ENCODE measurements around the gene MRPL54.

The MRPL54 gene

GRCh38 chr19:3762501-3763459 lies at the start of gene MRPL54:
Gene MRPL54 (plus strand): TSS chr19:3762682. CDS start chr19:3762701, 19 bp downstream.
- peak; percentile 98 for DNase-seq

GRCh38 chr19:3716147-3716668 lies 46.3 kb upstream of the MRPL54 start:
- no peak for DNase-seq

- DNase-seq = no peak
These were observed 42.6 kb upstream of the MRPL54 start for GRCh38 chr19:3719868-3720267.

DNA sequence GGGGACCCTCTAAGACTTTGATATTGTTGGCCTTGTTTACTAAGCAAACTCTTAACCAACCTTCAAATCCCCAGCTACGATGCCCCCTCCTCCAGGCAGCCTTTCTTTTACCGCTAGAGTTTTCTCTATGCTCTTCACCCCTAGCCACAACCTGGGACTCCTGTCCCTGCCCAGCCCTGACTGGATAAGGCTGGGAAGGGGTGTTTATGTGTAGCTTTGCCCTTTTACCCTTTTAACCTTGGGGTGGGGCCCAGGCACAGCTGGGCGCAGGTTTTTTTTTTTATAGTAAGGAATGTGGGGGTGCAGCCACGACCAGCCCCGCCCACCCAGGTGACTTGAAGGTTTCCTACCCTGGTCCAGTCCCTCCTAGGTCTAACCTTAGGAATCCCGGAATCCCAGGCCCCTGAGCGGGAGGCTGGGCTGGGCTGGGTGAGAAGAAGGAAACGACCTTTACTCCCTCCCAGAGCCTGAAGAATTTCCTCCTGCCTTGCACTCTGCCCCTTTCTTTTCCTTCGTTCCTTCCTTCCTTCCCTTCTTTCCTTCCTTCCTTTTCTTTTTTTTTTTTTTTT lies 42.0 kb upstream of the MRPL54 start:
- DNase-seq = no peak

- DNase-seq = no peak
These were observed 41.2 kb upstream of the MRPL54 start for GRCh38 chr19:3721131-3721886.

GRCh38 chr19:3721887-3722442 lies 40.5 kb upstream of the MRPL54 start:
- no peak for DNase-seq

- DNase-seq = no peak
These were observed 39.9 kb upstream of the MRPL54 start for GRCh38 chr19:3722443-3723109.

GRCh38 chr19:3723110-3723488 lies 39.4 kb upstream of the MRPL54 start:
- no peak for DNase-seq

- DNase-seq = no peak
These were observed 38.6 kb upstream of the MRPL54 start for GRCh38 chr19:3723883-3724282.

GRCh38 chr19:3725121-3725520 lies 37.4 kb upstream of the MRPL54 start:
- DNase-seq = no peak

DNA sequence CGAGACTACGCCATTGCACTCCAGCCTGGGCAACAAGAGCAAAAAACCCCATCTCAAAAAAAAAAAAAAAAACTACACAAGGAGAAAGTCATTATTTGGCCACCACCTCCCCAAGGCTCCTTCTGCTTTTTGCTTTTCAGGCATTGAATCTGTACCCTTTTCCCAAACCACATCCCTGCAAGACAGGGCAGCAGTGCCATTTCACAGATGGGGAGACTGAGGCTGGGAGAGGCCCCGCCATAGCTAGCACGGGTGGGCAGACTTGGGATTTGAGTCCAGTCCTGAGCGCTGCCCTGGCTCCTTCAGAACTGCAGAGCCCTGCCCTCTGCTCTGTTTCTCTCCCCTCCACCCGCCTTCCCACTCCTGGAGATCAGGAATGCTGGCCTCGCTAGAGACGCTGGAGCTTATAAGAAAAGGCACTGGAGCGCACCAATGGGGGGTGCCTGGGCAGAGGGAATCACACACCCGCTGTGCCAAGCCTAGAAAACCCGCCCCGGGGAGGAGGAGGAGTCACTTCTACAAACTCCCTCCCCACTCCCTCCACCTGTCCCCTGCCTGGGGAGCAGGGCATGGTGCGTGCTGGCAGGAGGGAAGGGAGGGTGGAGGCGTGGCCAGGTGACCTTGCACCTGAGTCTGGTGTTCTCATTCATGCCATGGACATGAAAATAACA lies 36.7 kb upstream of the MRPL54 start:
- DNase-seq = no peak

- DNase-seq = no peak
These were observed 32.0 kb upstream of the MRPL54 start for GRCh38 chr19:3730457-3730958.

DNA sequence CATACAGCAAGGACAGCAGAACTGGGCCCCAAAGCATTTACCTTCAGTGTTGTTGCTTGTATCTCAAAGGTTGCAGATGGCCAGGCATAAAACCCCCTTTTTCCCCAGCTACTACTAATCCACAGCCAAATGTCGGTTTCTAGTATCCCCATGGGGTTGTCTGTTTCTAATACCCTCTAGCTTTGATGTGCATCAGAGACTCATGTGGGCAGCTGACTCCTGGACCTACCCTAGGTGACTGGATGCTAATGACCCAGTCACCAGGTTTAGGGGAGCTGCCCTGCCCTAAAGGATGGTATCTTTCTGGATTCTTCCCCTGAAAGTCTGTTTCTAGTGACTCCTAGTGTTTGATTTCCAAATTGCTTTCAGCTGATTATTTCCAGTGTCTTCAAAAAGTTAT lies 30.4 kb upstream of the MRPL54 start:
- no peak for DNase-seq

- no peak for DNase-seq
These were observed 28.8 kb upstream of the MRPL54 start for GRCh38 chr19:3733549-3734309.

GRCh38 chr19:3734310-3734600 lies 28.2 kb upstream of the MRPL54 start:
- no peak for DNase-seq

DNA sequence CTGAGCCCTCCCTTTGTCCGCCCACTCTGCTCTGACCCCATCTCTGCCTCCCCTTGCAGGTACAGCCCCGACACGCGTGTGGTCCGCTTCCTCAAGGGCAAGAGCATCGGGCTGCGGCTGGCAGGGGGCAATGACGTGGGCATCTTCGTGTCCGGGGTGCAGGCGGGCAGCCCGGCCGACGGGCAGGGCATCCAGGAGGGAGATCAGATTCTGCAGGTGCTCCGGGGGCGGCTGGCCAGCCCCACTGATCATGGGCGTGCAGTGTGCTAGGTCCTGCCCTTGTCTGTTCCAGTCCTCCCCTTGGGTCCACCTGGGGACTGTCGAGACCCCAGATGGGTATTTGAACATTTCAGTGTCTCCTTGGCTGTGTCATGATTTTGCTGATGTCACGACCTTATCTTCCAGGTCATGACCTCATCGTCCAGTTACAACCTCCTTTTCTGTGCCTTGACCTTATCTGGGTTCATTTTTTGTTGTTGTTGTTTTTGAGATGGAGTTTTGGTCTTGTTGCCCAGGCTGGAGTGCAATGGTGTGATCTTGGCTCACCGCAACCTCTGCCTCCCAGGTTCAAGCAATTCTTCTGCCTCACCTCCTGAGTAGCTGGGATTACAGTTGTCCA lies 26.3 kb upstream of the MRPL54 start:
- no peak for DNase-seq

DNA sequence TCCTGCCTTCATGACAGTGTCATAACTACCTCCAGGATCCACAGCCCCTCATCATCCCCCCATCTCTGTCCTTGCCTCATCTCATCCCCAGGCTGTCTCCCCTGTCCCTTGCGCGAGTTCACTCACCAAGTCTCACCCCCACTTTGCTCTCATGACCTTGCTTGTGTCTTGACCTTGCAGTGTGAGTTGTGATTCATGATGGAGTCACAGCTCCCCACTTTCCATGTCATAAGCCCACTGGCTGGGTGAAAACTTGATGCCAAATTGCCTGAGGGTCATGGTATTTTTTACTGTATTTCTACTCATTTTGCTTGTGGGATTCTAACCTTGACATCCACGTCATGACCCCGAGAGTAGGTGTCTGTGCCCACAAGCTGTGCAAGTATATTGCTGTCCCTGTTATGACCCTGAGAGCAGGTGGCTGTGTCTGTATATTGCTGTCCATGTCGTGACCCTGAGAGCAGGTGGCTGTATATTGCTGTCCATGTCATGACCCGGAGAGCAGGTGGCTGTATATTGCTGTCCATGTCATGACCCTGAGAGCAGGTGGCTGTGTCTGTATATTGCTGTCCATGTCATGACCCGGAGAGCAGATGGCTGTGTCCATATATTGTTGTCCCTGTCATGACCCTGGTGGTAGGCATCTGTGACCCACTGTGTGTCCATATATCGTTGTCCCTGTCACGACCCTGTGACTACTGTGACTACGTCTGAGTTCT lies 24.8 kb upstream of the MRPL54 start:
- no peak for DNase-seq

DNA sequence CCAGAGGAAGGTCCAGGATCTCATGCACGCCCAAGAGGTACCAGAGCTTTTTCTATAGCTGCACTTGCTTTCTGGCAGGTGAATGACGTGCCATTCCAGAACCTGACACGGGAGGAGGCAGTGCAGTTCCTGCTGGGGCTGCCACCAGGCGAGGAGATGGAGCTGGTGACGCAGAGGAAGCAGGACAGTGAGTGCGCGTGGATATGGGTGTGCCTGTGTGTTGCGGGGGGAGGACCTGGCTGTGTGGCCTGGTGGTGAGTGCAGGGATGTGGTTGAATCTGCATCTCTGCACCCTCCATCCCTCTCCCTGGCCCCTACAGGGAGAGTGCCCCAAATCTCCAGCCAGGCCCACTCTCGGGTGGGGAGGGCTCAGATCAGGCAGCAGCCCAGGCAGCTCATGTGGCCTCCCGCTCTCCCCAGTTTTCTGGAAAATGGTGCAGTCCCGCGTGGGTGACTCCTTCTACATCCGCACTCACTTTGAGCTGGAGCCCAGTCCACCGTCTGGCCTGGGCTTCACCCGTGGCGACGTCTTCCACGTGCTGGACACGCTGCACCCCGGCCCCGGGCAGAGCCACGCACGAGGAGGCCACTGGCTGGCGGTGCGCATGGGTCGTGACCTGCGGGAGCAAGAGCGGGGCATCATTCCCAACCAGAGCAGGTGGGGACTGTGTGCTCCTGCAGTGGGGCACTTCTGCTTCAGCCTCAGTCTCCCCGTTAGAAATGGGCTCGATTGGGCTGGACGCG lies 23.8 kb upstream of the MRPL54 start:
- no peak for DNase-seq

DNA sequence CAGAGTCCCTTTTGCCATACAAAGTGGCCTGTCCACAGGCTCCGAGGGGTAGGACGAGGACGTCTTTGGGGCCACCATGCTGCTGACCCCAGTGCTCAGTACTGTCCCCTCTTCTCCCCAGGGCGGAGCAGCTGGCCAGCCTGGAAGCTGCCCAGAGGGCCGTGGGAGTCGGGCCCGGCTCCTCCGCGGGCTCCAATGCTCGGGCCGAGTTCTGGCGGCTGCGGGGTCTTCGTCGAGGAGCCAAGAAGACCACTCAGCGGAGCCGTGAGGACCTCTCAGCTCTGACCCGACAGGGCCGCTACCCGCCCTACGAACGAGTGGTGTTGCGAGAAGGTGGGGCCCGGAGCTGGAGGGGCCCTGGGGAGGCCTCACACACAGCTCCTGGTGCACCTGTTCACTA lies 22.1 kb upstream of the MRPL54 start:
- DNase-seq = no peak
